GM18511 (cell line): ENCODE data around the gene CHDH.
A peak's percentile ranks its signal among the peaks of the same experiment; 100 is the strongest.

Experiments
- ATAC-seq: cut with Tn5 transposase; IDR thresholded peaks from one replicate; pipeline ENCODE4 v1.9.1; 2021; ENCODE audit warnings: mild to moderate bottlenecking, moderate library complexity; ENCODE audit not compliant: unreplicated experiment

CHDH gene

GRCh38 chr3:53856964-53857363 lies 10.7 kb upstream of the CHDH start:
- no peak for ATAC-seq

- no peak for ATAC-seq
These were observed 4.7 kb upstream of the CHDH start for GRCh38 chr3:53850895-53851294.

- ATAC-seq: no peak
These were observed 3.7 kb upstream of the CHDH start for GRCh38 chr3:53849916-53850315.

GRCh38 chr3:53846851-53847155 lies 584 bp upstream of the CHDH start:
- ATAC-seq: no peak

- no peak for ATAC-seq
These were observed 412 bp downstream of the CHDH start for GRCh38 chr3:53845881-53846133.

- peak; percentile 26 for ATAC-seq
These were observed 927 bp downstream of the CHDH start for GRCh38 chr3:53845103-53845880.

GRCh38 chr3:53844262-53845102 lies 1.7 kb downstream of the CHDH start:
- ATAC-seq: peak; percentile 4

- peak; percentile 49 for ATAC-seq
These were observed 2.7 kb downstream of the CHDH start for GRCh38 chr3:53843195-53844177.

GRCh38 chr3:53842436-53843194 lies 3.6 kb downstream of the CHDH start:
- no peak for ATAC-seq

- ATAC-seq: no peak
These were observed 4.9 kb downstream of the CHDH start for GRCh38 chr3:53841296-53841695.

GRCh38 chr3:53837331-53837730 lies 8.9 kb downstream of the CHDH start:
- no peak for ATAC-seq

- no peak for ATAC-seq
These were observed 9.9 kb downstream of the CHDH start for GRCh38 chr3:53836084-53836872.

GRCh38 chr3:53835257-53835656 lies 11.0 kb downstream of the CHDH start:
- no peak for ATAC-seq

- no peak for ATAC-seq
These were observed 11.7 kb downstream of the CHDH start for GRCh38 chr3:53834429-53835095.

- no peak for ATAC-seq
These were observed 12.5 kb downstream of the CHDH start for GRCh38 chr3:53833700-53834099.

GRCh38 chr3:53833053-53833645 lies 13.1 kb downstream of the CHDH start:
- ATAC-seq: no peak

GRCh38 chr3:53830944-53831343 lies 15.3 kb downstream of the CHDH start:
- no peak for ATAC-seq

- no peak for ATAC-seq
These were observed 16.6 kb downstream of the CHDH start for GRCh38 chr3:53829605-53830004.

GRCh38 chr3:53828581-53828980 lies 17.6 kb downstream of the CHDH start:
- no peak for ATAC-seq
